ENCODE results near the gene AP5S1. TPM values are rescaled to one million over a fixed set of nuclear protein-coding genes. Genes with fewer than 3 reads are reported as not detected.

The AP5S1 gene
- total RNA-seq, 2 experiments from 2014 or later, result 6.0 TPM

DNA sequence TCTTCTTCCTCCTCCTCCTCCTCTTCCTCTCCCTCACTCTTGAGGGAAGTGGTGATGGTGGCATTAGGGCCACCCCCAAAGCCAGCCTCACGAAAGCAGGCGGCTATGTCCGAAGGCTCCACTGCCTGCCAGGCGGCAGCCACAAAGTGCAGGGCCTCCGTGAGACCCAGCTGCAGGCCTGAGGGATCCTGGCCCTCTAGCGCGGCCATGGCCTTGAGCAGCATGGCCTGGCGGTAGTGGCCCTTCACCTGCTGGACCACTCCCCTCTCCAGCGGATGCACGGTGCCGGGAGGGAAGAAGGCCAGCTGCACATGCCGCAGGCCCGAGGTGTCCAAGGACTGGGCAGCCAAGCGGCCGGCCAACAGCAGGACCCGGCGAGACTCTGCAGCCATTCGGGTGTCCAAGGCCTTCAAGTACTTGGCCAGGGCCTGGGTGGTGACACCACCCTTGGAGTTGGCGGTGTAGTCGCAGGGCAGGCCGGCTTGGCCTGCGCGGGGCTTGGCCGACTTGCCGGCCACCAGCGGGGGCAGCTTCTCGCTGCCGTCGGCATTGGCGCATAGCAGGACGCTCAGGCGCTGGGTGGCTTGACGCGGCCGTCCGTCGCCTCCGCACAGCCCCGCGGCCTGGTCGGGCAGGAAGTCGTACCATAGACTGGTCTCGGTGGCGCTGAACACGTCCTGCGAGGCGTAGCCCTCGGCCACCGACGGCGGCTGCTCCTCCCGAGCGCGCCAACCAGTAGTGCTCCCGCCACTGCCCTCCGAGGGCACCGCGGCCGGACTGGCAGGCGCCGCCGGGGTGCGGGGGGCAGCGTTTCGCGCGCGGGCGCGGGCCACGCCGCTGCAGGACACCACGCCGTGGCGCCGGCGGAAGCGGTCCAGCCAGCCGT, 34.9 kb upstream of the AP5S1 start:
- Histone ChIP-seq H3K9me3 (ENCODE audit: control insufficient read depth in 1 of 2, insufficient read depth in 1 of 2, low read length in 2 of 2) (peaks cover 0 to 3% of the 10 kb centered on the region in 2 experiments), H3K4me1 (ENCODE audit: insufficient read depth, low read length) (peaks cover 40% of the 10 kb centered on the region), H3K4me3 (ENCODE audit: low read length) (peak overlapping the region; percentile 63), H3K27ac (ENCODE audit: low read depth in 1 of 2, low read length in 2 of 2) (peak overlapping the region in 1 of 2 donors; percentile 70), H3K27me3 (ENCODE audit: control insufficient read depth in 1 of 2, insufficient read depth in 2 of 2, low read length in 2 of 2) (no peaks in the 10 kb centered on the region), H3K36me3 (ENCODE audit: insufficient read depth, low read length) (no peaks in the 10 kb centered on the region)
- intact Hi-C loops (cut with DNase I, micrococcal nuclease), result loop anchor here in 1 of 2 experiments (1.0 to 2.0 kb wide), 3 partner anchors 35 to 70 kb away; partner anchors contain the start of genes AP5S1 and MAVS
- DNase-seq (peak in 1 of 14 experiments; percentile 51), ATAC-seq (ENCODE audit: poor library complexity) (no peak)
- CTCF ChIA-PET, result interaction anchor here (1.6 to 4.3 kb wide), 5 partner anchors 10 to 69 kb away, joined by 4 to 59 read pairs (median 20); partner anchors contain the start of genes AP5S1 and CDC25B
- no peak for TF ChIP-seq CTCF (IDR thresholded peaks at IDR 0.05)
- H3K4me1 Mint-ChIP-seq (ENCODE audit: low read depth), result peaks cover 51% of the 10 kb centered on the region
- H3K4me3 Mint-ChIP-seq, result no peak overlapping the region
- POLR2A ChIA-PET, result interaction anchor here (0.8 to 8.5 kb wide), 9 partner anchors 7 to 70 kb away, joined by 3 to 89 read pairs (median 16); partner anchors contain the start of genes ADISSP, AP5S1 and CDC25B
- H3K36me3 Mint-ChIP-seq (ENCODE audit: low read depth), result no peaks in the 10 kb centered on the region
- H3K27ac Mint-ChIP-seq, result peak overlapping the region; percentile 50
- H3K9me3 Mint-ChIP-seq, result no peaks in the 10 kb centered on the region
- H3K27me3 Mint-ChIP-seq, result no peaks in the 10 kb centered on the region

GRCh38 chr20:3786126-3786484, 34.2 kb upstream of the AP5S1 start:
- ChIA-PET POLR2A (interaction anchor here (1.1 to 8.5 kb wide), 9 partner anchors 8 to 71 kb away, joined by 3 to 89 read pairs (median 16); partner anchors contain the start of genes ADISSP, AP5S1 and CDC25B), CTCF (interaction anchor here (0.6 to 4.3 kb wide), 12 partner anchors 8 to 299 kb away, joined by 3 to 59 read pairs (median 5); partner anchors contain the start of genes ADISSP, AP5S1 and CDC25B)
- TF ChIP-seq CTCF (IDR thresholded peaks at IDR 0.05), result no peak
- peak overlapping the region; percentile 85 for H3K4me3 Mint-ChIP-seq
- DNase-seq (peak in 9 of 14 experiments; percentile 29 to 77 (median 42)), ATAC-seq (ENCODE audit: poor library complexity) (peak; percentile 41)
- Histone ChIP-seq H3K27ac (ENCODE audit: low read depth in 1 of 2, low read length in 2 of 2) (peak overlapping the region; percentile 66 to 70), H3K9me3 (ENCODE audit: control insufficient read depth in 1 of 2, insufficient read depth in 1 of 2, low read length in 2 of 2) (peaks cover 0 to 3% of the 10 kb centered on the region in 2 experiments), H3K4me3 (ENCODE audit: low read length) (peak overlapping the region; percentile 63), H3K27me3 (ENCODE audit: control insufficient read depth in 1 of 2, insufficient read depth in 2 of 2, low read length in 2 of 2) (no peaks in the 10 kb centered on the region), H3K36me3 (ENCODE audit: insufficient read depth, low read length) (no peaks in the 10 kb centered on the region), H3K4me1 (ENCODE audit: insufficient read depth, low read length) (peaks cover 37% of the 10 kb centered on the region)
- no peaks in the 10 kb centered on the region for H3K27me3 Mint-ChIP-seq
- peaks cover 46% of the 10 kb centered on the region for H3K4me1 Mint-ChIP-seq (ENCODE audit: low read depth)
- no peaks in the 10 kb centered on the region for H3K9me3 Mint-ChIP-seq
- peak overlapping the region; percentile 49 for H3K27ac Mint-ChIP-seq
- intact Hi-C loops (cut with DNase I, micrococcal nuclease), result loop anchor here in 1 of 2 experiments (1.0 to 2.0 kb wide), 3 partner anchors 34 to 69 kb away; partner anchors contain the start of genes AP5S1 and MAVS
- no peaks in the 10 kb centered on the region for H3K36me3 Mint-ChIP-seq (ENCODE audit: low read depth)

GRCh38 chr20:3786665-3787323, 33.6 kb upstream of the AP5S1 start, which contains the start of gene CENPB:
CENPB (minus strand) TSS chr20:3786740; CDS start chr20:3786483, 257 bp downstream.
- DNase-seq (peak; percentile 70 to 95 (median 90)), ATAC-seq (ENCODE audit: poor library complexity) (peak; percentile 83)
- H3K9me3 ChIP-seq (ENCODE audit: control insufficient read depth in 1 of 2, insufficient read depth in 1 of 2, low read length in 2 of 2), result peaks cover 0 to 3% of the 10 kb centered on the region in 2 experiments
- Mint-ChIP-seq H3K27ac (peak within 1 kb of the TSS; percentile 73), H3K4me3 (peak within 1 kb of the TSS; percentile 85), H3K36me3 (ENCODE audit: low read depth) (no peaks in the 10 kb centered on the region), H3K9me3 (no peaks in the 10 kb centered on the region), H3K4me1 (ENCODE audit: low read depth) (peaks cover 40% of the 10 kb centered on the region), H3K27me3 (no peaks in the 10 kb centered on the region)
- H3K4me3 ChIP-seq (ENCODE audit: low read length), result peak within 1 kb of the TSS; percentile 63
- POLR2A ChIA-PET, result interaction anchor here (0.6 to 8.5 kb wide), 11 partner anchors 9 to 206 kb away, joined by 3 to 89 read pairs (median 15); partner anchors contain the start of genes ADISSP, AP5S1 and CDC25B
- CTCF ChIA-PET, result interaction anchor here (0.6 to 4.3 kb wide), 14 partner anchors 9 to 298 kb away, joined by 3 to 59 read pairs (median 5); partner anchors contain the start of genes ADISSP, AP5S1 and CDC25B
- peak; percentile 80 for TF ChIP-seq CTCF (IDR thresholded peaks at IDR 0.05)
- peak within 1 kb of the TSS; percentile 66 to 70 for H3K27ac ChIP-seq (ENCODE audit: low read depth in 1 of 2, low read length in 2 of 2)
- no peaks in the 10 kb centered on the region for H3K36me3 ChIP-seq (ENCODE audit: insufficient read depth, low read length)
- peaks cover 32% of the 10 kb centered on the region for H3K4me1 ChIP-seq (ENCODE audit: insufficient read depth, low read length)
- no peaks in the 10 kb centered on the region for H3K27me3 ChIP-seq (ENCODE audit: control insufficient read depth in 1 of 2, insufficient read depth in 2 of 2, low read length in 2 of 2)
- intact Hi-C loops (cut with DNase I, micrococcal nuclease), result loop anchor here (1.0 to 2.0 kb wide), 4 partner anchors 10 to 69 kb away; partner anchors contain the start of genes AP5S1 (in 2 of the 2), CDC25B (in 1 of the 2) and MAVS (in 1 of the 2)
